HL-60 (cell line): ENCODE data around the gene ERICH4.

Experiments
- DNase-seq, 2 experiments: peaks; one replicate each; pipeline ENCODE4 v3.0.0-alpha.2; 2010 to 2020; ENCODE audit warnings: low read depth in 1 of 2, low spot score in 1 of 2
- H3K27ac ChIP-seq: fragments of 250-450 bp; sonication (Bioruptor Pico); replicated peaks from 2 replicates; pipeline ENCODE4 v1.5.1; 2020; ENCODE audit warnings: mild to moderate bottlenecking, moderate library complexity
- H3K27me3 ChIP-seq: fragments of 250-450 bp; sonication (Bioruptor Pico); 2 replicates; pipeline ENCODE4 v1.5.1; 2021; ENCODE audit warnings: mild to moderate bottlenecking, moderate library complexity; ENCODE audit not compliant: insufficient read depth, poor library complexity, severe bottlenecking
- H3K4me3 ChIP-seq: replicated peaks from 2 replicates; pipeline ENCODE4 v1.5.1; 2011; ENCODE audit warnings: mild to moderate bottlenecking, control low read depth, low read length; ENCODE audit not compliant: insufficient read depth
- CTCF ChIP-seq: IDR thresholded peaks from one replicate; pipeline ENCODE4 v1.5.1; 2011; ENCODE audit warnings: low read length, control low read depth, inconsistent platforms; ENCODE audit not compliant: insufficient read depth
- GABPA ChIP-seq: IDR thresholded peaks from 2 replicates; pipeline ENCODE4 v1.6.1; 2012; ENCODE audit warnings: low read depth
- POLR2AphosphoS5 ChIP-seq: IDR thresholded peaks from 2 replicates; pipeline ENCODE4 v1.6.1; 2012; ENCODE audit warnings: low read depth
- REST ChIP-seq: IDR thresholded peaks from 2 replicates; pipeline ENCODE4 v1.6.1; 2012; ENCODE audit warnings: low read depth; ENCODE audit not compliant: insufficient replicate concordance
- SPI1 ChIP-seq: IDR thresholded peaks from 2 replicates; pipeline ENCODE4 v1.6.1; 2012; ENCODE audit warnings: low read depth, mild to moderate bottlenecking, borderline replicate concordance

The ERICH4 gene

GRCh38 chr19:41426116-41426841, 16.7 kb upstream of the ERICH4 start:
- Histone ChIP-seq H3K4me3 (peak overlapping the region; percentile 76), H3K27me3 (no peaks in the 10 kb centered on the region), H3K27ac (peak overlapping the region; percentile 86)
- no peak for DNase-seq
- TF ChIP-seq SPI1 (no peak), REST (no peak), CTCF (no peak), POLR2AphosphoS5 (peak; percentile 21), GABPA (no peak)

- peak within 1 kb of the TSS; percentile 76 for H3K4me3 ChIP-seq
- no peak for TF ChIP-seq SPI1
- TF ChIP-seq POLR2AphosphoS5 = peak; percentile 35; the same call in 1 of the 2 replicates
- TF ChIP-seq REST = no peak
- TF ChIP-seq GABPA = no peak
- no peak for TF ChIP-seq CTCF
- H3K27ac ChIP-seq = peak within 1 kb of the TSS; percentile 86
- H3K27me3 ChIP-seq = no peaks in the 10 kb centered on the region
- peak; percentile 89 to 92 for DNase-seq
Measured at GRCh38 chr19:41426952-41427646, 15.9 kb upstream of the ERICH4 start, which contains the start of gene B3GNT8. Gene B3GNT8, minus strand, starts transcription at chr19:41427374. Its CDS starts 596 bp downstream, at chr19:41426778.

- no peaks in the 10 kb centered on the region for H3K27me3 ChIP-seq
- TF ChIP-seq SPI1 = peak; percentile 26; the same call in 1 of the 2 replicates
- TF ChIP-seq REST = no peak
- peak; percentile 61 for TF ChIP-seq POLR2AphosphoS5
- no peak for TF ChIP-seq CTCF
- TF ChIP-seq GABPA = no peak
- H3K27ac ChIP-seq = peak overlapping the region; percentile 86
- peak; percentile 77 to 86 for DNase-seq
- H3K4me3 ChIP-seq = peak overlapping the region; percentile 76
Measured at GRCh38 chr19:41427647-41428480, 15.1 kb upstream of the ERICH4 start.
